ENCODE measurements around the gene ANKH. TPM values are rescaled to one million over a fixed set of nuclear protein-coding genes. Genes with fewer than 3 reads are reported as not detected.

Gene ANKH
- total and polyA plus RNA-seq, 10 of the 15 experiments (the other 5 are each of a cell fraction or from before 2014, with no cell fraction given): 2.1 to 43.9 (median 14.4) TPM

- no peak for TF ChIP-seq CTCF (IDR thresholded peaks at IDR 0.05 in 2 of 3, conservative IDR thresholded peaks at IDR 0.05 in 1 of 3; ENCODE audit: control insufficient read depth in 2 of 3, extremely low read depth in 1 of 3, insufficient read depth in 1 of 3, low read depth in 3 of 3, low read length in 3 of 3)
- no peak for TF ChIP-seq ELK1 (IDR thresholded peaks at IDR 0.05; ENCODE audit: low read depth, low read length)
- TF ChIP-seq ZZZ3 (IDR thresholded peaks at IDR 0.05; ENCODE audit: control insufficient read depth, insufficient read length, low read depth): no peak
- TF ChIP-seq TCF3 (IDR thresholded peaks at IDR 0.05; ENCODE audit: borderline replicate concordance, insufficient read depth, low read depth, low read length): no peak
- TF ChIP-seq BMI1 (IDR thresholded peaks at IDR 0.05; ENCODE audit: borderline replicate concordance): no peak
Observed at GRCh38 chr5:14737291-14737690, 134.3 kb downstream of the ANKH start (continued).

- no peak overlapping the region for H2AFZ ChIP-seq (ENCODE audit: control insufficient read depth, low read depth, low read length)
- RAD21 ChIA-PET (ENCODE audit: unreplicated experiment): no interaction called here
- no peak for TF ChIP-seq WRNIP1 (IDR thresholded peaks at IDR 0.05; ENCODE audit: borderline replicate concordance, low read depth, low read length)
- TF ChIP-seq SUZ12 (IDR thresholded peaks at IDR 0.05; ENCODE audit: unreplicated experiment): no peak
- no peak for TF ChIP-seq SKIL (IDR thresholded peaks at IDR 0.05; ENCODE audit: low read depth, poor library complexity, severe bottlenecking)
- intact Hi-C loops (cut with micrococcal nuclease; ENCODE audit: unreplicated experiment): no loop called here
- in situ Hi-C loops (cut with MboI): no loop called here
- H4K20me1 ChIP-seq (ENCODE audit: control insufficient read depth, insufficient read depth): no peaks in the 10 kb centered on the region
- H3K27me3 ChIP-seq (replicated peaks in 1 of 2; ENCODE audit: control insufficient read depth in 2 of 2, insufficient read depth in 2 of 2, low read length in 1 of 2): no peaks in the 10 kb centered on the region
- H3K36me3 ChIP-seq (ENCODE audit: control insufficient read depth in 2 of 2, insufficient read depth in 2 of 2, low read length in 1 of 2): no peaks in the 10 kb centered on the region; a peak in 2 of 4 replicates
- POLR2A ChIA-PET: no interaction called here
- no peaks in the 10 kb centered on the region for H3K79me2 ChIP-seq (ENCODE audit: control insufficient read depth, insufficient read depth, low read length)
- CTCF ChIA-PET: no interaction called here
- BruUV-seq (replicated peaks): no TSS peak
- no peak overlapping the region for H3K4me2 ChIP-seq (ENCODE audit: control insufficient read depth, insufficient read depth)
- no peak overlapping the region for H3K27ac ChIP-seq (ENCODE audit: control insufficient read depth, insufficient read depth)
- ATAC-seq (no peak), DNase-seq (ENCODE audit: low read depth, low spot score) (no peak), FAIRE-seq (no peak)
- H3K4me1 ChIP-seq (ENCODE audit: control insufficient read depth, insufficient read depth, low read length): no peaks in the 10 kb centered on the region
- H3K9ac ChIP-seq (ENCODE audit: control insufficient read depth, insufficient read depth, low read length): no peak overlapping the region
- H3K4me3 ChIP-seq: no peak overlapping the region
- no peaks in the 10 kb centered on the region for H3K9me3 ChIP-seq (replicated peaks; ENCODE audit: control insufficient read depth, insufficient read depth, low read length)
- SMC1A ChIA-PET (ENCODE audit: uncharacterized antibody, unreplicated experiment): no interaction called here
- 100% methylated on average over 1 of the region's 4 CpGs for WGBS (ENCODE audit: insufficient coverage, insufficient replicate concordance, low lambda C conversion rate, missing lambda C conversion rate)
Observed at GRCh38 chr5:14735944-14736343, 135.6 kb downstream of the ANKH start.

Measured in GM12878 (cell line).